ENCODE measurements around the gene HSPA8.

- no peak for TF ChIP-seq CTCF (conservative IDR thresholded peaks at IDR 0.05; ENCODE audit: low read length)
- no peak for TF ChIP-seq EZH2phosphoT487 (IDR thresholded peaks at IDR 0.05; ENCODE audit: borderline replicate concordance)
Measured at GRCh38 chr11:123085497-123085896, 23.6 kb upstream of the HSPA8 start.

Measured in Loucy (cell line).